Amygdala (tissue), 56 donors: Measurements from ENCODE around the gene DAP.

Source experiments
- DNase-seq, 56 donors: peaks; one replicate each; lab custom pipeline; 2025; lab: John Stamatoyannopoulos, UW

Gene DAP

GRCh38 chr5:10695759-10696543 is 65.1 kb downstream of the DAP start:
- no peak for DNase-seq

- DNase-seq: peak in 54 of 56 donors; percentile 7 to 82 (median 46)
Observed at GRCh38 chr5:10695055-10695649, 65.9 kb downstream of the DAP start.

- DNase-seq: no peak
Observed at GRCh38 chr5:10691826-10692785, 68.9 kb downstream of the DAP start.

- DNase-seq: no peak
Observed at GRCh38 chr5:10690460-10691440, 70.3 kb downstream of the DAP start.

- peak in 2 of 56 donors; percentile 10 to 12 for DNase-seq
Observed at GRCh38 chr5:10689391-10690081, 71.5 kb downstream of the DAP start.

- no peak for DNase-seq
Observed at GRCh38 chr5:10688651-10689171, 72.3 kb downstream of the DAP start.

- DNase-seq: no peak
Observed at GRCh38 chr5:10686890-10687289, 74.1 kb downstream of the DAP start.

GRCh38 chr5:10685115-10685521 is 75.9 kb downstream of the DAP start:
- no peak for DNase-seq

- no peak for DNase-seq
Observed at GRCh38 chr5:10684303-10685086, 76.5 kb downstream of the DAP start.

- no peak for DNase-seq
Observed at GRCh38 chr5:10682801-10683525, 78.1 kb downstream of the DAP start.

- DNase-seq: no peak
Observed at GRCh38 chr5:10681731-10682679, 79.0 kb downstream of the DAP start.

GRCh38 chr5:10680876-10681481 is 80.1 kb downstream of the DAP start:
- no peak for DNase-seq

GRCh38 chr5:10679336-10679988 is 81.6 kb downstream of the DAP start:
- DNase-seq: no peak

- no peak for DNase-seq
Observed at GRCh38 chr5:10678244-10678643, 82.8 kb downstream of the DAP start.

- no peak for DNase-seq
Observed at GRCh38 chr5:10677533-10677932, 83.5 kb downstream of the DAP start.
